ENCODE results near the gene CNRIP1. TPM values are rescaled to one million over a fixed set of nuclear protein-coding genes. Genes with fewer than 3 reads are reported as not detected.

CNRIP1 gene
- total RNA-seq, 1 donor from 2014 or later: 4.4 TPM

- Histone ChIP-seq H3K4me1 (ENCODE audit: insufficient read depth, low read length) (no peaks in the 10 kb centered on the region), H3K79me2 (ENCODE audit: insufficient read depth, low read length) (no peaks in the 10 kb centered on the region), H3K27me3 (ENCODE audit: insufficient read depth, low read length) (no peaks in the 10 kb centered on the region), H3K27ac (ENCODE audit: low read depth, low read length) (no peak overlapping the region), H4K20me1 (ENCODE audit: insufficient read depth, low read length) (no peaks in the 10 kb centered on the region), H2AFZ (ENCODE audit: low read depth, low read length) (no peak overlapping the region), H3K4me3 (ENCODE audit: insufficient read depth, low read depth, low read length) (no peak overlapping the region), H3K9me3 (ENCODE audit: insufficient read depth, low read depth, low read length) (no peaks in the 10 kb centered on the region), H3K4me2 (ENCODE audit: low read length) (no peak overlapping the region), H3K36me3 (ENCODE audit: insufficient read depth, low read length) (no peaks in the 10 kb centered on the region), H3K9ac (ENCODE audit: low read length) (no peak overlapping the region)
- no peaks in the 10 kb centered on the region for H3K9me3 Mint-ChIP-seq (ENCODE audit: unreplicated experiment)
- peaks cover 2% of the 10 kb centered on the region for H3K27me3 Mint-ChIP-seq (ENCODE audit: low read depth, unreplicated experiment)
- DNase-seq (ENCODE audit: low read depth) (no peak), FAIRE-seq (no peak)
- H3K27ac Mint-ChIP-seq (ENCODE audit: unreplicated experiment): no peak overlapping the region
- no peak overlapping the region for H3K4me3 Mint-ChIP-seq (ENCODE audit: unreplicated experiment)
- TF ChIP-seq EZH2 (IDR thresholded peaks at IDR 0.05; ENCODE audit: insufficient read depth, low read length) (no peak), CTCF (IDR thresholded peaks at IDR 0.05; ENCODE audit: insufficient read depth, low read depth, low read length) (no peak)
- H3K36me3 Mint-ChIP-seq (ENCODE audit: low read depth, unreplicated experiment): no peaks in the 10 kb centered on the region
- H3K4me1 Mint-ChIP-seq (ENCODE audit: low read depth, unreplicated experiment): no peaks in the 10 kb centered on the region
These were observed 47.3 kb downstream of the CNRIP1 start for GRCh38 chr2:68272246-68272994.

DNA sequence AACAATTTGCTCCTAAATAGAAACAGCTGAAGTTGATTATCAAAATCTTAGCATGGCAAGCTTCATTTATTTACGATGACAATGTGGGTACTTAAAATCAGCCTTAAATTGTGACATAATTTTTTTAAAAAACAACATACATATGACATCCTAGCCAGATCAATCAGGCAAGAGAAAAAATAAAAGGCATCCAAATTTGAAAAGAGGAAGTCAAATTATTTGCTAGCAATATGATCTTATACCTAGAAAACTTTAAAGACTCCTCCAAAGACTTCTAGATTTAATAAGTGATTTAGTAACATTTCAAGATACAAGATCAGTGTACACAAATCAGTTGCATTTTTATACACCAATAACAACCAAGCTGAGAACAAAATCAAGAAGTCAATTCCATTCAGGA, 53.1 kb downstream of the CNRIP1 start:
- H3K4me1 Mint-ChIP-seq (ENCODE audit: low read depth, unreplicated experiment): no peaks in the 10 kb centered on the region
- H3K9ac ChIP-seq (ENCODE audit: low read length): no peak overlapping the region
- no peaks in the 10 kb centered on the region for H3K9me3 ChIP-seq (ENCODE audit: insufficient read depth, low read depth, low read length)
- H3K36me3 Mint-ChIP-seq (ENCODE audit: low read depth, unreplicated experiment): no peaks in the 10 kb centered on the region
- H3K36me3 ChIP-seq (ENCODE audit: insufficient read depth, low read length): no peaks in the 10 kb centered on the region
- no peaks in the 10 kb centered on the region for H3K79me2 ChIP-seq (ENCODE audit: insufficient read depth, low read length)
- no peaks in the 10 kb centered on the region for H3K4me1 ChIP-seq (ENCODE audit: insufficient read depth, low read length)
- FAIRE-seq (no peak), DNase-seq (ENCODE audit: low read depth) (no peak)
- no peak for TF ChIP-seq EZH2 (IDR thresholded peaks at IDR 0.05; ENCODE audit: insufficient read depth, low read length)
- no peak for TF ChIP-seq CTCF (IDR thresholded peaks at IDR 0.05; ENCODE audit: insufficient read depth, low read depth, low read length)
- H3K9me3 Mint-ChIP-seq (ENCODE audit: unreplicated experiment): no peaks in the 10 kb centered on the region
- H3K27ac Mint-ChIP-seq (ENCODE audit: unreplicated experiment): no peak overlapping the region
- H3K4me3 Mint-ChIP-seq (ENCODE audit: unreplicated experiment): no peak overlapping the region
- no peaks in the 10 kb centered on the region for H4K20me1 ChIP-seq (ENCODE audit: insufficient read depth, low read length)
- no peak overlapping the region for H2AFZ ChIP-seq (ENCODE audit: low read depth, low read length)
- H3K27me3 ChIP-seq (ENCODE audit: insufficient read depth, low read length): no peaks in the 10 kb centered on the region
- peaks cover 2% of the 10 kb centered on the region for H3K27me3 Mint-ChIP-seq (ENCODE audit: low read depth, unreplicated experiment)
- H3K4me3 ChIP-seq (ENCODE audit: insufficient read depth, low read depth, low read length): no peak overlapping the region
- H3K27ac ChIP-seq (ENCODE audit: low read depth, low read length): no peak overlapping the region
- no peak overlapping the region for H3K4me2 ChIP-seq (ENCODE audit: low read length)

DNA sequence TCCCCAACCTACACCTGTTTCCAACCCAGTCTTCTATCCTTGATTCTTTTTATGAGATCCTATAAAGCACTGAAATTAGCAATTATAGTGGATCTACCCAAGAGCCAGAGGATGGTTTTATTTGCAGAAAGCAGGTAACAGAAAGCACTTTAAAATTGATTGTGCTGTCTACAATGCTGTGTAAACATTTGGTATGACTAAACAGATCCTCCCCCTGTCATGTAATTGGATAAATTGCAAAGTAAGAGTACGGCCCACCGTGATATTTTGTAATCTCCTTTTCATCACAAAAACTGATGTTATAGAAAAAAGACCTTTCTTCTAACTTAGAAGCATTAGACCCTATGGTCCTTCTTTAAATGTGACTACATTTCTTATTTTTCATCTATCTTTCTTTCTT, 56.1 kb downstream of the CNRIP1 start:
- no peak overlapping the region for H3K27ac Mint-ChIP-seq (ENCODE audit: unreplicated experiment)
- no peak overlapping the region for H3K27ac ChIP-seq (ENCODE audit: low read depth, low read length)
- no peak overlapping the region for H3K4me3 Mint-ChIP-seq (ENCODE audit: unreplicated experiment)
- H3K27me3 ChIP-seq (ENCODE audit: insufficient read depth, low read length): no peaks in the 10 kb centered on the region
- no peak overlapping the region for H3K4me3 ChIP-seq (ENCODE audit: insufficient read depth, low read depth, low read length)
- H3K27me3 Mint-ChIP-seq (ENCODE audit: low read depth, unreplicated experiment): no peaks in the 10 kb centered on the region
- H3K36me3 Mint-ChIP-seq (ENCODE audit: low read depth, unreplicated experiment): no peaks in the 10 kb centered on the region
- no peak overlapping the region for H3K9ac ChIP-seq (ENCODE audit: low read length)
- no peak for DNase-seq (ENCODE audit: low read depth)
- no peaks in the 10 kb centered on the region for H4K20me1 ChIP-seq (ENCODE audit: insufficient read depth, low read length)
- FAIRE-seq: no peak
- H3K4me1 ChIP-seq (ENCODE audit: insufficient read depth, low read length): peaks cover 3% of the 10 kb centered on the region
- H3K4me1 Mint-ChIP-seq (ENCODE audit: low read depth, unreplicated experiment): no peaks in the 10 kb centered on the region
- H2AFZ ChIP-seq (ENCODE audit: low read depth, low read length): no peak overlapping the region
- no peaks in the 10 kb centered on the region for H3K79me2 ChIP-seq (ENCODE audit: insufficient read depth, low read length)
- H3K9me3 Mint-ChIP-seq (ENCODE audit: unreplicated experiment): no peaks in the 10 kb centered on the region
- H3K36me3 ChIP-seq (ENCODE audit: insufficient read depth, low read length): no peaks in the 10 kb centered on the region
- no peak overlapping the region for H3K4me2 ChIP-seq (ENCODE audit: low read length)
- no peaks in the 10 kb centered on the region for H3K9me3 ChIP-seq (ENCODE audit: insufficient read depth, low read depth, low read length)
- TF ChIP-seq CTCF (IDR thresholded peaks at IDR 0.05; ENCODE audit: insufficient read depth, low read depth, low read length) (no peak), EZH2 (IDR thresholded peaks at IDR 0.05; ENCODE audit: insufficient read depth, low read length) (no peak)
